Retinal pigment epithelial cell (primary cell): ENCODE measurements around the gene CTBP2.

ENCODE experiments used
- DNase-seq: peaks from one replicate; pipeline ENCODE4 v3.0.0-alpha.2; 2010; ENCODE audit warnings: low read depth
- H3K4me3 ChIP-seq: 2 replicates; pipeline ENCODE4 v1.5.1; 2011; ENCODE audit warnings: mild to moderate bottlenecking, low read length, control low read depth, moderate library complexity
- TF ChIP-seq, protein P1 (sequence below): conservative IDR thresholded peaks from 2 replicates; pipeline ENCODE4 v1.5.1; 2011; ENCODE audit warnings: low read depth, low read length, control low read depth, inconsistent platforms

CTBP2 gene

DNA sequence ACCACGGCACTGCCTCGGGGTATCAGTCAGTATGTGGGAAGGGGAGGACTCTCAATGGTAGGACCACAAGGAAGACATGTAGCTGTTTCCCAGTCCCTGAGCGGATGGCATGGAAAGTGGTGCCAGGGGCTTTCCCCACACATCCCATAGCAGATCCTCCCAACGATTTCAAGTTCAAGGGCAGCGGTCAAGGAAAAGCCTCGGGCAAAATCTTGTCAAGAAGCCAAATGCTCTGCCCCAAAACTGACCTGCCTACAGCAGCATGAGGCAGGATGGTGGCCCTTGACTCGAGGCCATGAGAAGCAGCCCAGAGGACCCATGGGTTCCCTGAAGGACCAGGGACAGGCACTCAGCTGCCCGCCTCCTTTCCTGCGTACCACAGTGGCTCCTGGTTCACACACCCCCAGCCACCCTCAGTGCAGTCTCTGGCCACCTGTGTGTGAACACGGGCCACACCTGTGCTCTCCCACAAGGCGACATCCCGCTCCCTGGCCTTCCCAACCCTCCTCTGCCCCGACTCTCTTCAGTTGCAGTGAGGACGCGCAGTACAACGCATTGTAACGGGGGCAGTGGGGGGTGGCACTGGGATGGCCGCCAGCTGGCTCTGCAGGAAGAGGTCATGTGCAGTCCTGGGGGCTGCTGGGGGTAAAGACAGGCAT, 43.6 kb downstream of the CTBP2 start:
- H3K4me3 ChIP-seq, result no peak overlapping the region
- TF ChIP-seq, protein P1, sequence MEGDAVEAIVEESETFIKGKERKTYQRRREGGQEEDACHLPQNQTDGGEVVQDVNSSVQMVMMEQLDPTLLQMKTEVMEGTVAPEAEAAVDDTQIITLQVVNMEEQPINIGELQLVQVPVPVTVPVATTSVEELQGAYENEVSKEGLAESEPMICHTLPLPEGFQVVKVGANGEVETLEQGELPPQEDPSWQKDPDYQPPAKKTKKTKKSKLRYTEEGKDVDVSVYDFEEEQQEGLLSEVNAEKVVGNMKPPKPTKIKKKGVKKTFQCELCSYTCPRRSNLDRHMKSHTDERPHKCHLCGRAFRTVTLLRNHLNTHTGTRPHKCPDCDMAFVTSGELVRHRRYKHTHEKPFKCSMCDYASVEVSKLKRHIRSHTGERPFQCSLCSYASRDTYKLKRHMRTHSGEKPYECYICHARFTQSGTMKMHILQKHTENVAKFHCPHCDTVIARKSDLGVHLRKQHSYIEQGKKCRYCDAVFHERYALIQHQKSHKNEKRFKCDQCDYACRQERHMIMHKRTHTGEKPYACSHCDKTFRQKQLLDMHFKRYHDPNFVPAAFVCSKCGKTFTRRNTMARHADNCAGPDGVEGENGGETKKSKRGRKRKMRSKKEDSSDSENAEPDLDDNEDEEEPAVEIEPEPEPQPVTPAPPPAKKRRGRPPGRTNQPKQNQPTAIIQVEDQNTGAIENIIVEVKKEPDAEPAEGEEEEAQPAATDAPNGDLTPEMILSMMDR, result no peak
- DNase-seq, result no peak

DNA sequence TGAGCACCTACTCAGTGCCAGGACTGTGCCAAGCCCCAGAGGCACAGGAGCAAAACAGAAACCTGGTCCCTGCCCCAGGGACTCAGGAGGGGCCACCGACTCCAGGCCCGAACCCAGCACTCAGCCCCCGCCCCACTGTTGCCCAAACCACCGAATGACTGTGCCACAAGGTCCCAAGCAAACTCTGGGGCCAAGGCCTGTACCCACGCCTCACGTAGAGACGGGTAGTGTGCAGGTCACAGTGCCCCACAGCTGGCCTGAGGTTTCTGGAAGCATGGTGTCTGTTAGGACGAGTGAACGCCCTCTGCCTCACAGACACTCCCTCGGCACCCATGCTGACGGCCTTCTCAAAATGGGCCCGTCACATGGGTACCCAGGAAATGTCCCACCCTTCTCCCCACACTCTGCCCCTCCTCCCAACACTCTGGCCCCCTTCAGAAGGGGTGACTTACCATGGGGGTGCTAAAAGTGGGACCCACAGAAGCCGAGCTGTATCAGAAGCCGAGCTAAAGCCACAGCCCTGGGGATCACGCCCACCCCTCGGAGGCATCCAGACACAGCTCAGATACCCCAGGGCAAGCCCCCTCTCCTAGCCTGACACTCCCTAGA, 44.2 kb downstream of the CTBP2 start:
- TF ChIP-seq, protein P1, result no peak

DNA sequence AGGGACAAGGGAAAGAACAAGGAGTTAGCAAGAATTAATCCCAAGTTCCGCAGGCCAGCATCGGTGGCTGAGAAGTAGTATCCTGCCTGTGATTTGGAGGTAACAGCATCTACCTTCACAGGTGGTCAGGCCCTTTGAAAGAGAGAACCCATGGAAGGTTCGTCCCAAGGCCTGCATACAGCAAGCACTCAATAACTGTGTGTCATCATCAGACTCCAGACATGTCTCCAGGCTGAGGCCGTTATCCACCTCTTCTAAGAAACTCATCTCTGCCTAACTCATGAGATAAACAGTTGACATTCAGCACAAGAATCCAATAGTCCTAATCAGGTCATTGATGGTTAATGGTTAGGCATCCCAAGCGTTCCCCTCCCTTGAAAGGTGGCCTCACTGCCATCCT, 45.0 kb downstream of the CTBP2 start:
- DNase-seq, result no peak
- TF ChIP-seq, protein P1, result no peak

More for the DNA sequence above, 44.2 kb downstream of the CTBP2 start:
- H3K4me3 ChIP-seq, result no peak overlapping the region
- no peak for DNase-seq

DNA sequence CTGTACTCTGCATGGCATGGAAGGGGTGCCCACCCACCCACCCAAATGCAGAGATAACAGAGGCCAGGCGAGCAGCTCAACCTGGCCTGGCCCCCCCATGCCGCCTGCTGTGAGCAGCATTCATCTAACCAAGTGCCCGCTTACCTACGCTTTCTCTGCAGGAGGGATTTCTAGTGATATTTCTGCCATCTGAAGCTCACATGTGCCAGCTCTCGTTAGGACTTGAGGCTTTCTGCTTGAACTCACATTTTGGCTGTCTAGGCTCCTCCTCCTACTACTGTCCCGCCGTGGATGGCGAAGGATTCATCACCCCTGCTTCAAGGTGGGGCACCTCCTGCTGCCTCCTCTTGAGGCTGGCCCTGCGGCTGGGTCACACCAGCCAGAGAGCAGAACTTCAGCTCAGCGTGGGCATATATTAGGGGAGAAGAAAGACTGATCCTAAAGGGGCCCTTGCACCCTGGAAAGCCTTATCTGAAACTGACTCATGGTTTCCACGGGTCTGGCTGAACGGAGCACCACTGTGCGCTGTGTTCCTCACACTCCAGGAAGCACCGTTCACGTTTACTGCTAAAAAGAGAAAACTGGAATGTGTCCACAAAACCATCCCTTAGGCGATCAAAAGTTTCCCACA, 45.5 kb downstream of the CTBP2 start:
- no peak for DNase-seq
- TF ChIP-seq, protein P1, result no peak
- no peak overlapping the region for H3K4me3 ChIP-seq

More for the DNA sequence above, 45.0 kb downstream of the CTBP2 start:
- H3K4me3 ChIP-seq, result no peak overlapping the region

- H3K4me3 ChIP-seq, result no peak overlapping the region
- DNase-seq, result no peak
- TF ChIP-seq, protein P1, result no peak
These were observed 46.5 kb downstream of the CTBP2 start for GRCh38 chr10:125113691-125114371.

DNA sequence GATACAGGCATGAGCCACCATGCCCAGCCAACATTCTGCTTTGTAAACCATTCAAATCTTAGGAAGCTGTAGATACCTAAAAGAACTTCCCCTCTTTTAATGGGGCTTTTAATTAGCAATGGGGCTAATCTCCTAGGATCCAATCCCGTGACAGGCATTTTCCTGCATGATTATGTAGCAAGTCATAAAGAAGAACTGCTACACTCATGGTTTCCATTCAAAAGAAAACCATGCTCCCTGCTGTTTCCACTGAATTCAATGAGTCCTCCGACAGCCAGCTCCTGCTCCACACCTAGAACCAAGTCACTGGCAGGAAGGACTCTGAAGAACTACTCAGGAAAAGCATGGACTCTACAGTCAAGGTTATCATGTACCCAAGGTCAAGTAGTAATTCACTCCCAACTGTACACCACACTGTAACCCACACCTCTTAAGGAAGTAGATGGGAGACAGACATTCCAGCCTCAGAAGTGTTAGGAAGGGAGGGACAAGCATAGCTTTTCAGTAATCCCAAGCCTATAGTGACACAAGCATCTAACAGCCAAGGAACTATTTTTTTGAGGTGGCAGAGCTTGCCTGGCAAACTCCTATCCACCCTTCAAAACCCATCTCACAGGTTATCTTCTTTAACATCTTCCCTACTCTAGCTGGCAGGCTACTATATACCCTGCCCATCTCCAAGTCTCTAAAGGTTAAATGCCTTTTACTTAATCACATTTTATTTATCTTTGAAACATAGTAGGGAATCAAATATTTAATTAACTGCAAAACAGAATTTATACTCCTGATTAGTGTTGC, 47.5 kb downstream of the CTBP2 start:
- DNase-seq, result no peak
- TF ChIP-seq, protein P1, result no peak
- H3K4me3 ChIP-seq, result no peak overlapping the region
